GM12874 (cell line): ENCODE results near the gene KCNAB2.

ENCODE experiments used
- TF ChIP-seq, protein P1 (sequence below): IDR thresholded peaks from 2 replicates; pipeline ENCODE4 v1.5.1; 2011; ENCODE audit warnings: low read depth, mild to moderate bottlenecking, control low read depth, low read length, moderate library complexity; ENCODE audit not compliant: insufficient read depth

Gene KCNAB2

DNA sequence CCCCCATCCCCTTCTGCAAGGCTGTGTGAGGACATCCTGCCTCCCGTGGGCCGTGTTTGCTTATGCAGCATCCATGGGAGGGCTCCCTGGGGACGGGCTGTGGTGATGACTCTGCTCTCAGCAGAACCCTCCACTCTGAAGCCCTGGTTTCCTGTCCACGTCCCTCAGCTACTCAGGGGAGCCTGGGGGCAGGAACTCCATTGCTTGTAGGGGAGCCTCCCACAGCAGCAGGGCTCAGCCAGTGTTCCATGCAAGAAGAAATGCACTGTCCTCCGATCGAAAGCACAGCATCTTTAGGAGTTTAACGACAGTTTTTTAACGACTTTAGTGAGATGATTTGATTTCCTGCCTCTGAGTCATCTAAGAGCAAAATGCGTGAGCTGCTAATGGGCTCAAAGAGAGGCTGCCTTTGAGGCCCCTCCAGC, 8.3 kb upstream of the KCNAB2 start:
- TF ChIP-seq, protein P1, sequence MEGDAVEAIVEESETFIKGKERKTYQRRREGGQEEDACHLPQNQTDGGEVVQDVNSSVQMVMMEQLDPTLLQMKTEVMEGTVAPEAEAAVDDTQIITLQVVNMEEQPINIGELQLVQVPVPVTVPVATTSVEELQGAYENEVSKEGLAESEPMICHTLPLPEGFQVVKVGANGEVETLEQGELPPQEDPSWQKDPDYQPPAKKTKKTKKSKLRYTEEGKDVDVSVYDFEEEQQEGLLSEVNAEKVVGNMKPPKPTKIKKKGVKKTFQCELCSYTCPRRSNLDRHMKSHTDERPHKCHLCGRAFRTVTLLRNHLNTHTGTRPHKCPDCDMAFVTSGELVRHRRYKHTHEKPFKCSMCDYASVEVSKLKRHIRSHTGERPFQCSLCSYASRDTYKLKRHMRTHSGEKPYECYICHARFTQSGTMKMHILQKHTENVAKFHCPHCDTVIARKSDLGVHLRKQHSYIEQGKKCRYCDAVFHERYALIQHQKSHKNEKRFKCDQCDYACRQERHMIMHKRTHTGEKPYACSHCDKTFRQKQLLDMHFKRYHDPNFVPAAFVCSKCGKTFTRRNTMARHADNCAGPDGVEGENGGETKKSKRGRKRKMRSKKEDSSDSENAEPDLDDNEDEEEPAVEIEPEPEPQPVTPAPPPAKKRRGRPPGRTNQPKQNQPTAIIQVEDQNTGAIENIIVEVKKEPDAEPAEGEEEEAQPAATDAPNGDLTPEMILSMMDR: no peak

DNA sequence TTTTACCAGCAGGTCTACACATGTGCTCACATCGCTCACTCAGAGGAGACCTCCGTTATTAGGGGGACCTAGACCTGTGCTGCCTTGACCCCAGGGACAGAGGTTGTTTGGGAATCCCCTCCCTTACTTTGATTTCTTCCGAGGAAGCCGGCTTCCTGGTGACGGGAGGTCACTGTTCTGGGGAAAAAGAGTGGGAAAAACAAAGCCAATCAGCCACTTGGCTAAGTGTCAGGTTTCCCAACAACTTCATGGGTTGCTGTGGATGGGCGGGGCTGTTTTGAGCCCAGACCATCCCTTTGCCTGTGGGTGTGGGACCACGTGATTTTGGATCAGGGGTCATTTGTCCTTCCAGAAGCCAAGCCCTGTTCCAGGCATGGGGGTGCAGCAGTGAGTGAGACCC, 7.1 kb upstream of the KCNAB2 start:
- TF ChIP-seq, protein P1: no peak

DNA sequence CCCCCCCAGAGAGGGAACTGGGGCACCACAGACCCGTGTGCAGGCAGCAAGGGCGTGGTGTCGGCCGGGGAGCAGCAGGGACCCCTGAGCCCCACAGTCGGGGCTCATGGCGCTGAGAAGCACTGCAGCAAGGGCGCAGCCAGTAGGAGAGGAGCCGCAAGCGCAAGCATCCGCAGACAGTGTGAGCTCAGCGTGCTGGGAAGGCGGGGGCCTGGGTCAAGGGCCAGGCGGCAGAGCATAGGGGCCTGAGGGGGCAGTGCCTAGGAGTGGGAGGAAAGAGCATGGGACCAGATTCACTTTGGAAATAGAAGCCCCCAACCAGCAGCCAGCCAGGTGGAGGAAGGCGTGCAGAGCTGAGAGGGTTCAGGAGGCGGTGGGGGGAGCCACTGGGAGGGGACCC, 6.7 kb upstream of the KCNAB2 start:
- TF ChIP-seq, protein P1: no peak

DNA sequence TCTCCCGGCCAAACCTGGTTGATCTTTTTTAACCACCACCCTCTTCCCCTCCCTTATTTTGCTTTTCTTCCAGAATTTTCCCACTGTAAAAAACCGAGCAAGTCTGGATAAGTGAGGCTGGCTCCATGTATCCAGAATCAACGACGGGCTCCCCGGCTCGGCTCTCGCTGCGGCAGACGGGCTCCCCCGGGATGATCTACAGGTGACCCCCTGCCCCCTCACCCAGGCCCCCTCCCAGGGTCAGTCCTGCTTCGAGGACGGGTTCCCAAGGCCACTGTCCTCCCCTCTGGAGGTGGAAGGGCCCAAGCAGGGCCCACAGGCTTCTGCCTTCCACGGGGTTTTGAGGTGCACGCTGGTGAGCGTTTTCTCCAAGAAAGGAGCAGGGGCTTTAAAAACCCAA, 5.2 kb upstream of the KCNAB2 start:
- TF ChIP-seq, protein P1: no peak

DNA sequence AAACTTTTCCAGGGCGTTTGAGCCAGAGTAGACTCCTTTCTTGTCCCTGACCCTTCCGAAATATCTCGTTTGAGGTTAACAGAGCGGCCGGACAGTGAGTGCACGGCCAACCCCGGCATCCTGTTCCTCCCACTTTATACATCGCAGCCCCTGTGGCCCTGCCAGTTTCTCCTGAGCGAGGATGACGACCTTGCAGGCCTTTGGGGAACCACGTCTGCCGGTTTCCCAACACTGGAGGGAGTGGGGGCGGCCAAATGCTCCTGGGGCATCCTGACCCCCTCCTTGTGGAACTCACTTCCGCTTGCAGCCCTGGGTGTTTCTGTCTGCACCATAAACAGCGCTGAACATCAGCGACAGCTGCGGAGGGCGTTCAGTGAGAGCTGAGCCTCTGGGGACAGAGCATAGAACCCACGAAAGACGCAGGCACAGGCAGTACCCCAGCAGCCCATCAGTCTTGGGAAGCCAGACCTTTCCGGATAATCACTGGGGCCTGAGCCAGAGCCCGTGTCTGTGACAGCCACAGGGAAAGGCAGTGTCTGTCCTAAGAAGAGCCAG, 4.8 kb upstream of the KCNAB2 start:
- TF ChIP-seq, protein P1: no peak

DNA sequence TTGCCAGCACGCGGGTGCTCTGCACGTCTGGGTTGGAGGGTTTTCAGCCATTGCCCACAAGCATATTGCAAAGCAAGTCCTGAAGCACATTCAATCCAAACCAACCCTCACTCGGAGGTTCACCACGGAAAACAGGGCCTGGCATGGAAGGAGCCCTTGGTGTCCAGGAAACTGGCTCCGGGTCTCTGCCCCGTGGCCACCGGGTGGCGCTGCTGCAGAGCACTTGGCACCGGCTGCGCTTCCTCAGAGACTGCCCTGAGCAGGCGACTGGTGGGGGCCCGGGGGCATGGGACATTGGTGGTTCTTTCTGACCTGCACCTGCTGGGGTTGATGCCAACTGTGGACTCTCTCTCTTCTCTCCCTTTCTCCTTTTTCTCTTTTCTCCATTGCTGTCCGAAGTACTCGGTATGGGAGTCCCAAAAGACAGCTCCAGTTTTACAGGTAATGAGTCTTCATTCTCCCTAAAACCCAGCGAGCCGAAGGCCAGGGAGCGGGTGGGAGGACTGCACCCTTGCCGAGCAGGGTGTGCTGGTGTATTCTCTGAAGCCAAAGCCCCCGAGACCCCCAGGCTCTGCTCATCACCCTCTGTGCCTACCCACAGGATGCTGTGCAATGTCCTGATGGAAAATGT, 4.1 kb upstream of the KCNAB2 start:
- TF ChIP-seq, protein P1: peak; percentile 63

DNA sequence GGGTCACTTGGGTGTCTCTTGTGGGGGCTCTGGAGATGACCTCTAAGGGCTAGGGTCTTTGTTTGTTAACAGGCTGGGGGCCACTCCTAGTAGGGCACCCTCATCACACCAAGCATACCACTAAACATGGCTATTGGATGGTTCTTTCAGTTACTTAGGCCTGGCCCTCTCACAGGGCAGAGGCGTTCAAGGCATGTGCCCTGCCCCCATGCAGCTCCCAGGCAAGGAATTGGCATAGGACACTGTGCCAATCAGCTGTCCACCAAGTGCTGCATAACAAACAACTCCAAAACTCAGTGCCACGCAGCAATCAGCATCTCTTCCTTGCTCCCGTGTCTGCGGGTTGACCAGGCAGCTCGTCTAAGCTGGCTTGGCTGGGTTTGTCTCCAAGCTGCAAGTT, 2.1 kb upstream of the KCNAB2 start:
- TF ChIP-seq, protein P1: no peak
